Gastrocnemius medialis (tissue), 4 donors: ENCODE results near the gene TAL2.

ENCODE experiments used
- POLR2A ChIP-seq, 2 donors: fragments of 450-650 bp; IDR thresholded peaks; one replicate each; pipeline ENCODE4 v1.6.1; 2017; ENCODE audit warnings: antibody characterized with exemption in 2 of 2, mild to moderate bottlenecking in 2 of 2, moderate library complexity in 2 of 2
- TF ChIP-seq, protein P1 (sequence below), 5 experiments: fragments of 450-650 bp in 3 of 5; fragments of 200-600 bp in 2 of 5; sonication (generic) in 2 of 5; IDR thresholded peaks in 4 of 5; conservative IDR thresholded peaks in 1 of 5; 1 replicate in 4 of 5; 2 replicates in 1 of 5; pipeline ENCODE4 v1.5.1; 2016 to 2019; ENCODE audit warnings: antibody characterized with exemption in 5 of 5, mild to moderate bottlenecking in 3 of 5, moderate library complexity in 3 of 5

DNA sequence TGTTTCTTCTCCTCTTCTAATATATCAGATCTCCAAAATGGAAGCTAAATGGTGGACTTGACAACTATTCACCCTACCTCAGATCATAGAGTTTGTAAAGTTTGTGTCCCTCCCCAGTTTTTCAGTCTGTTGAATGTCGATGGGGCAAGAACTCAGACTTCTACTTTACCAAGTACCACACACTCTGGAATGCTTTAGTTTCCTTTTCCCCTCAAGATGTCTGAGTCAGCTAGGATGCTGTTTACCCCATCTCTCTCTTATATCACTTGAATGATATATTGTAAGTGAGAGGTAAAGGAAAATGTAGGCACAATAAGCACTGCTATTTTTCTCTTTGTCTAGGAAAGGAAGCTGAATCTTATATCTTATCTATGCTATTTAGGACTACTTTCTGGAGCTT, 25.9 kb upstream of the TAL2 start:
- TF ChIP-seq POLR2A (IDR thresholded peaks at IDR 0.05): no peak
- TF ChIP-seq, protein P1, sequence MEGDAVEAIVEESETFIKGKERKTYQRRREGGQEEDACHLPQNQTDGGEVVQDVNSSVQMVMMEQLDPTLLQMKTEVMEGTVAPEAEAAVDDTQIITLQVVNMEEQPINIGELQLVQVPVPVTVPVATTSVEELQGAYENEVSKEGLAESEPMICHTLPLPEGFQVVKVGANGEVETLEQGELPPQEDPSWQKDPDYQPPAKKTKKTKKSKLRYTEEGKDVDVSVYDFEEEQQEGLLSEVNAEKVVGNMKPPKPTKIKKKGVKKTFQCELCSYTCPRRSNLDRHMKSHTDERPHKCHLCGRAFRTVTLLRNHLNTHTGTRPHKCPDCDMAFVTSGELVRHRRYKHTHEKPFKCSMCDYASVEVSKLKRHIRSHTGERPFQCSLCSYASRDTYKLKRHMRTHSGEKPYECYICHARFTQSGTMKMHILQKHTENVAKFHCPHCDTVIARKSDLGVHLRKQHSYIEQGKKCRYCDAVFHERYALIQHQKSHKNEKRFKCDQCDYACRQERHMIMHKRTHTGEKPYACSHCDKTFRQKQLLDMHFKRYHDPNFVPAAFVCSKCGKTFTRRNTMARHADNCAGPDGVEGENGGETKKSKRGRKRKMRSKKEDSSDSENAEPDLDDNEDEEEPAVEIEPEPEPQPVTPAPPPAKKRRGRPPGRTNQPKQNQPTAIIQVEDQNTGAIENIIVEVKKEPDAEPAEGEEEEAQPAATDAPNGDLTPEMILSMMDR (IDR thresholded peaks at IDR 0.05 in 4 of 5, conservative IDR thresholded peaks at IDR 0.05 in 1 of 5): no peak
